IPS DF 4.7 (cell line): ENCODE data around the gene ZNF579.
"Not testable (repeated sequence)": the region's sequence is repeated elsewhere in the genome, so short reads cannot be mapped to it uniquely, and the experiment has no call there.

Experiments used
- DNase-seq: peaks from one replicate; pipeline ENCODE4 v3.0.0-alpha.2; 2013; ENCODE audit warnings: low spot score; ENCODE audit errors: extremely low read depth

ZNF579 gene

GRCh38 chr19:55573929-55574328 lies 6.7 kb downstream of the ZNF579 start:
- not testable (repeated sequence) for DNase-seq

- DNase-seq: not testable (repeated sequence)
These were observed 11.2 kb downstream of the ZNF579 start for GRCh38 chr19:55569477-55569876.

DNA sequence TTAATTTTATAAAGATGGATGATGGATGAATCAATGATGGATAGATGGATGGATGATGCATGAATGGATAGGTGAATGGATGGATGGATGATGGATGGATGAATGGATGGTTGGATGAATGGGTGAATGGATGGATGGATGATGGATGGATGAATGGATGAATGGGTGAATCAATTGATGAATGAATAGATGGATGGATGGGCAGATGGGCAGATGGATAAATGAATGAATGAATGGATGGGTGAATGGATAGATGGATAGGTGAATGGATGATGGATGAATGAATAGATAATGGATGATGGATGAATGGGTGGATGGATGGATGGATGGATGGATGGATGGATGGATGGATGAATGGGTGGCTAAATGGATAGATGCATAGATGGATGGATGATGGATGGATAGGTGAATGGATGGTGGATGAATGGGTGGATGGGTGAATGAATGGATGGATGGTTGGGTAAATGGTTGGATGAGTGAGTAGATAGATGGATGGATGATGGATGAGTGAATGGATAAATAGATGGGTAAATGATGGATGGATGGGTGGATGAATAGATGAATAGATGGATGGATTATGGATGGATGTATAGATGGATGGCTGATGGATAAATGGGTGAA lies 12.8 kb downstream of the ZNF579 start:
- DNase-seq: no peak

- DNase-seq: no peak
These were observed 13.8 kb downstream of the ZNF579 start for GRCh38 chr19:55566823-55567222.

- no peak for DNase-seq
These were observed 17.4 kb downstream of the ZNF579 start for GRCh38 chr19:55563261-55563690.

- DNase-seq: no peak
These were observed 21.0 kb downstream of the ZNF579 start for GRCh38 chr19:55559684-55560083.

GRCh38 chr19:55554741-55555152 lies 25.9 kb downstream of the ZNF579 start:
- DNase-seq: no peak

- DNase-seq: no peak
These were observed 26.3 kb downstream of the ZNF579 start for GRCh38 chr19:55554302-55554701.

DNA sequence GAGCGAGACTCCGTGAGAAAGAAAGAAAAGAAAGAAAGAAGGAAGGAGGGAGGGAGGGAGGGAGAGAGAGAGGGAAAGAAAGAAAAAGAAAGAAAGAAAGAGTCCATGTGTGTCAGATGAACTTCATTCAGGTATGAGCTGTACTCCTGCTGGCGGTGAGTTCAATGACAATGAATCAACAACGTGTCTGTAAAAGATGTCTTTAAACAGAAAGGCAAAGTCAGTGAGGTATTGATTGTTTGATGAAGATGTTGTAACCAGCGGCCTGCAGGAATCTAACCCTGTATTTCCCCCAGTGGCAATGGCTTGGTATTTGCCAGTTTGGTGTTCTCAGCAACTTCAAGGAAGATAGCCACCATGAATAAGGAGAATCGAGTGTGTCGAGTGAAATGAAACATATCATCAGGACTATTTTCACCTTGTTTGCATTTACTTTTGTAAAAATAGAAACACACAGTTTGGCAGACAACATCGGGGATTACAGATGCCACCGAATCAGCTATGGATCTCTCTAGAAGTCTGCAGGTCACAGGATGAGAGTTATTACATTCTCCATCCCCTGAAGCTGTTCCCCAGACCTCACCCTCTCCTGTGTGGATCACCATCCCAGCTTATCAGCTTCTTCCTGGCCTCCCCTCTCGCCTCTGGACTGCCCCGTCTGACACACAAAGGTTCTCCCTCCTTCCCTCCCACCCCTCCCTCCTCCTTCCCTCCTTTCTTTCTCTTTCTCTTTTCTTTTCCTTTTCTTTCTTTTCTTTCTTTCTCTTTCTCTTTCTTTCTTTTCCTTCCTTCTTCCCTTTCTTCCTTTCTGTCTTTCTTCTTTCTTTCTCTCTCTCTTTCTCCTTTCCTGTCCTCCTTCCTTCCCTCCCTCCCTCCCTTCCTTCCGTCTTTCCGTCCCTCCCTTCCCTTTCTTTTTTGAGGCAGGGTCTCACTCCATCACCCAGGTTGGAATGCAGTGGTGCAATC lies 27.1 kb downstream of the ZNF579 start:
- no peak for DNase-seq

GRCh38 chr19:55552620-55553019 lies 28.0 kb downstream of the ZNF579 start:
- no peak for DNase-seq

- no peak for DNase-seq
These were observed 28.4 kb downstream of the ZNF579 start for GRCh38 chr19:55552206-55552605.

- DNase-seq: no peak
These were observed 30.4 kb downstream of the ZNF579 start for GRCh38 chr19:55550321-55550650.

DNA sequence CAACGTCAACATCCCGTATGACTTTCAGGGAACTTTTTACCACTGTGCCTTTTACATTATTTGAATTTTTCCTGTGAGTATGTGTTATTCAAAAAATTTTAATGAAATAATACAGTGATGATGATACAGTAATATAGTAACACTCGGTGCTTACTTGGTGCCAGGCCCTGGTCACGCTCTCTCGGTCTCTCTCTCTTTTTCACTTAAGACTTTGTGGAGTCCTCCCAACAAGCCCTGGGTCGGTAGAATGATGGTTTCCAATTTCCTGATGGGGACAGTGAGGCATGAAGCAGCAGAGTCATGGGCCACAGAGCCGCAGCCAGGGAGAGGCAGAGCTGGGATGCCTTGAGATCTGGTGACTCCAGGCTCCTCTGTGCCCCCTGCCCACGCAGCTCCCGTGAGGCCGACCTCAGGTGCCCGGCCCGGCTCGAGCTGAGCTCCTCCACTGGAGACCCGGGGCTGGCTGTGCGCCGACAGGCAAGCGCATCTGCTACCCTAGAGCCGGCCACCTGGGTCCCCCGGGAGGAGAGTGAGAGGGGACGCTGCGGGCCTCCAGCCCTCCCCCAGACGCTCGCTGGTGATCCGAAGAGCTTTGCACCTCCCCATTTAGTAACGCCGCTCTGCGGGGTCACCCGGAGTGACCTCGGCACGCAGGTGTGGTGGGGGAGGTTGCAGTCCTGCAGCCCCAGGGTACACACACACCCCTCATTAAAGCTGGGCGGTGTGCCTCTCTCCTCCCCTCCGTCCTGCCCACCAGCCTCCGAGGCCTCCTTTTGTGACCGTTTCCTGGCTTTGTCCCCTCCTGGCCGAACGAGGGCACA lies 30.9 kb downstream of the ZNF579 start:
- no peak for DNase-seq

- no peak for DNase-seq
These were observed 33.6 kb downstream of the ZNF579 start for GRCh38 chr19:55546822-55547614.

- no peak for DNase-seq
These were observed 34.6 kb downstream of the ZNF579 start for GRCh38 chr19:55546011-55546410.

GRCh38 chr19:55545443-55545842 lies 35.2 kb downstream of the ZNF579 start, which contains the start of gene SBK3:
TSS of gene SBK3 (minus strand) at chr19:55545543. CDS start at chr19:55545543, 0 bp downstream.
- no peak for DNase-seq

DNA sequence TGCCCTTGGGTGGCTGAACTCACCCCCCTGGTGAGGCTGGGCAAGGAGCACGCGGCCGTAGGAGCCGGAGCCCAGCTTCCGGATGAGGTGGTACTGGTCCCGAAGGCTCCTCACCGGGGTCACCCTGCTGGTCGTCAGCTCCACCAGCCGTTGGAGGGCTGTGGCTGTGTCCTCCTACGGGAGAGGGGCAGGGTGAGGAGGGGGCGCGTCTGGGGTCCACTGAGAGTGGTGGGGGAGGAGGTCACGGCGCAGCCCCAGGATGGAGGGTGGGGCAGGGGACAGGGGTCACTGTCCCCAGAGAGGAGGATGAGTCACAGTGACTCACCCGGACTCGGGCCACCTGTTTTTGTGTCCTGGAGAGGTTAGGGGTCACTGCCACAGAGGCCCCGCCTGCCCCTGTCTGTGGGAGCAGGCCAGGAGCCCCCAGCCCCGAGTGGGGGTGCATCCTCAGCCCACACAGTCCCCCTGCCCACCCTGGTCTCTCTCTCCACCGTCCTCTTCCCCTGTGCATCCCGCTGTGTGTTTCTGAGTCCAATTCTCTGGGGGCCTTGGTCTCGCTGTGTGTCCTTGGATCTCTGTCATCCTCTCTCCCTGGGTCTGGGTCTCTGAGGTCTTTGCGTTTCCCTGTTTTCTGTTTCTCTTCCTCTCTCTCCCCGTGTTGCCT lies 35.7 kb downstream of the ZNF579 start:
- no peak for DNase-seq

DNA sequence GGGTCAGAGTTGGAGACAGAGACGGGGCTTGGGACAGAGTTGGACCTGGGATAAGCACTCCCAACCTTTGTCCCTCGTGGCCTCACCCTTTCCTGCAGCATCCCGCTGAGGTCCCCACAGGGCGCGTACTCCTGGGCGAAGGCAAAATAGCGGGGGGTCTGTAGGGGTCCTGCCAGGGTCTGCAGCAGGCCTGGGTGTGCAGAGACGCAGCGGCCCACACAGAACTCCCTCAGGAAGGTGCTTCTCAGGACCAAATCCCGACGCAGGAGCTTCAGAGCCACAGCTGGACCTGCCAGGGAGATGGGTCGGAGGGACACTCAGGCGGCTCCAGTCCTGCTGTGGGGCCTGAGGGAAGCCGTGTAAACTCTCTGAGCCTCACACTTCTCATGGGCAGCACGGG lies 36.6 kb downstream of the ZNF579 start:
- DNase-seq: no peak

DNA sequence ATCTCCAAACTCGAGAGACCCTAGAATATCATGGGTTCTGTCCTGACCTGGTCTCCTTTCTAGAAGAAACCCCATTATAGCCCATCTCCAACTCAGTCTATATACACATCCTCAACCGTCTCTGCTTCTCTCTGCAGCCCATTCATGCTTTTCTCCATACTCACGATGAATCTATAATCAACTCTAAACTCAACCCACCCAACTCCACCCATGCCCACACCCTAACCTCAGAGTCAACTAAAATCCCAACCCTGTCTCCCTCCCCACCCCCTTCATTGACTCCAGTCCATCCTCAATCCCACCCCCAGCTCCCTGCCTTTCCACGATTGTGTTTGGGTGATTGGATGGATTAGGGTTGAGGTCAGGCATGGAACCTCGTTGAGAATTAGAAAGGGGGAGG lies 37.1 kb downstream of the ZNF579 start:
- DNase-seq: no peak

- no peak for DNase-seq
These were observed 38.3 kb downstream of the ZNF579 start for GRCh38 chr19:55542292-55542855.
